WI38 (cell line): ENCODE measurements around the gene ANXA10.

ENCODE experiments used
- H3K4me3 ChIP-seq: 2 replicates; pipeline ENCODE4 v1.5.1; 2011; ENCODE audit warnings: low read depth, mild to moderate bottlenecking, control low read depth, low read length
- CTCF ChIP-seq: IDR thresholded peaks from 2 replicates; pipeline ENCODE4 v1.5.1; 2012; ENCODE audit warnings: low read depth, mild to moderate bottlenecking, control low read depth, low read length

The ANXA10 gene

GRCh38 chr4:168070903-168071302, 21.4 kb upstream of the ANXA10 start:
- no peak overlapping the region for H3K4me3 ChIP-seq
- TF ChIP-seq CTCF = no peak

- no peak for TF ChIP-seq CTCF
Observed at GRCh38 chr4:168071304-168071703, 21.0 kb upstream of the ANXA10 start.

GRCh38 chr4:168074861-168075260, 17.5 kb upstream of the ANXA10 start:
- no peak overlapping the region for H3K4me3 ChIP-seq
- TF ChIP-seq CTCF = no peak

More at GRCh38 chr4:168071304-168071703, 21.0 kb upstream of the ANXA10 start:
- no peak overlapping the region for H3K4me3 ChIP-seq

- peak; percentile 94 for TF ChIP-seq CTCF
- H3K4me3 ChIP-seq = no peak overlapping the region
Observed at GRCh38 chr4:168076989-168077725, 15.2 kb upstream of the ANXA10 start.

- H3K4me3 ChIP-seq = no peak overlapping the region
- TF ChIP-seq CTCF = no peak
Observed at GRCh38 chr4:168077726-168078239, 14.6 kb upstream of the ANXA10 start.

GRCh38 chr4:168082379-168082778, 10.0 kb upstream of the ANXA10 start:
- TF ChIP-seq CTCF = no peak
- no peak overlapping the region for H3K4me3 ChIP-seq

- no peak overlapping the region for H3K4me3 ChIP-seq
- no peak for TF ChIP-seq CTCF
Observed at GRCh38 chr4:168095776-168096406, 3.6 kb downstream of the ANXA10 start.
